Erythroblast (primary cell): ENCODE data around the gene TUT4.

Experiments
- GATA1 ChIP-seq: IDR thresholded peaks from 2 replicates; pipeline ENCODE4 v1.6.1; 2011; ENCODE audit warnings: low read depth, mild to moderate bottlenecking, control low read depth, low read length, moderate library complexity
- POLR2A ChIP-seq: IDR thresholded peaks from 2 replicates; pipeline ENCODE4 v1.6.1; 2011; ENCODE audit warnings: mild to moderate bottlenecking, low read length

DNA sequence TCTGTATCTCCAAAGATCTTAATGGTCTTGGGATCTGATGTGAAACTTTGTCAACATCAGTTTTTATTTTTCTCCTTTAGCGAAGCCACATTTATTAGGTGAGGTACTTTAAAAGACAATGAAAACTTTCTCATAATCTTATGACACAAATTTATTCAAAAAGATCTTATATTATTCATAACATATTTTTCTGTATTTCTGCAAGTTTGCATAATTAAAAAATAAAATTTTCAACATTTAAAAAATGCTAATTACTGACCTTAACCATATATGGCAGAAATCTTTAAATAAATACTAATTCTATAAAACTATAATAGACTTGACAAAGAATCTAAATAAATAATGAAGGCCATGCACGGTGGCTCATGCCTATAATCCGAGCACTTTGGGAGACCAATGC lies 75.9 kb downstream of the TUT4 start:
- TF ChIP-seq POLR2A (no peak), GATA1 (no peak)
